MCF 10A (cell line): Measurements from ENCODE around the gene IGFBP2. TPM values are rescaled to one million over a fixed set of nuclear protein-coding genes. Genes with fewer than 3 reads are reported as not detected.

ENCODE experiments used
- BruUV-seq: library from RNA; stranded (reverse); fragments of 400-500 nt; replicated peaks from 2 replicates; lab custom pipeline; 2021; lab: Mats Ljungman, UMichigan
- CTCF ChIA-PET: fragments of 300-600 bp; sonication (Branson Sonifier 250); formaldehyde crosslinking; extraction: SDS; loops from one replicate; lab custom pipeline; 2021; ENCODE audit warnings: antibody characterized with exemption, inconsistent platforms; lab: Yijun Ruan, JAX
- POLR2A ChIA-PET: fragments of 300-600, 350-650 bp; sonication (Branson Sonifier 250); formaldehyde crosslinking; extraction: SDS; loops from one replicate; lab custom pipeline; 2020; ENCODE audit warnings: antibody characterized with exemption, inconsistent platforms; lab: Yijun Ruan, JAX
- DNase-seq: peaks from one replicate; pipeline ENCODE4 v3.0.0-alpha.2; 2018; ENCODE audit not compliant: unreplicated experiment
- H3K27ac Mint-ChIP-seq: one replicate; pipeline ENCODE4 v1.8.0; 2022; ENCODE audit warnings: mild to moderate bottlenecking, low read depth, mixed read lengths; ENCODE audit not compliant: unreplicated experiment
- H3K27me3 Mint-ChIP-seq: one replicate; pipeline ENCODE4 v1.8.0; 2022; ENCODE audit warnings: mixed read lengths; ENCODE audit not compliant: insufficient read depth, unreplicated experiment
- H3K36me3 Mint-ChIP-seq: one replicate; pipeline ENCODE4 v1.8.0; 2022; ENCODE audit warnings: mild to moderate bottlenecking, moderate library complexity, mixed read lengths; ENCODE audit not compliant: insufficient read depth, unreplicated experiment
- H3K4me1 Mint-ChIP-seq: one replicate; pipeline ENCODE4 v1.8.0; 2022; ENCODE audit warnings: mixed read lengths; ENCODE audit not compliant: insufficient read depth, unreplicated experiment
- H3K4me3 Mint-ChIP-seq: one replicate; pipeline ENCODE4 v1.8.0; 2022; ENCODE audit warnings: mild to moderate bottlenecking, moderate library complexity, mixed read lengths; ENCODE audit not compliant: unreplicated experiment
- H3K9me3 Mint-ChIP-seq: one replicate; pipeline ENCODE4 v1.8.0; 2022; ENCODE audit warnings: mixed read lengths; ENCODE audit not compliant: unreplicated experiment
- CTCF ChIP-seq: fragments of 200-600 bp; IDR thresholded peaks from one replicate; pipeline ENCODE4 v1.8.0; 2022; ENCODE audit warnings: antibody characterized with exemption, mild to moderate bottlenecking; ENCODE audit not compliant: unreplicated experiment
- intact Hi-C: fragments of 100-400 bp; cut with micrococcal nuclease; formaldehyde crosslinking; loops from 2 replicates; pipeline ENCODE4 v1.14.1; 2022
- total RNA-seq: library from RNA; stranded (reverse); gene quantifications from 2 replicates; pipeline ENCODE4 v1.2.3, GENCODE V29; 2022

Gene IGFBP2
- total RNA-seq, 1 experiment from 2014 or later, result 32.0 TPM

- ChIA-PET POLR2A (interaction anchor here (0.6 kb wide), 1 partner anchor 224 kb away, joined by 3 read pairs; no protein-coding TSS in a partner anchor), CTCF (interaction anchor here (1.0 kb wide), 1 partner anchor 458 kb away, joined by 3 read pairs; no protein-coding TSS in a partner anchor)
- no peaks in the 10 kb centered on the region for H3K9me3 Mint-ChIP-seq
- BruUV-seq, result no TSS peak
- peaks cover 22% of the 10 kb centered on the region for H3K4me1 Mint-ChIP-seq
- no peak overlapping the region for H3K4me3 Mint-ChIP-seq
- H3K27ac Mint-ChIP-seq, result no peak overlapping the region
- intact Hi-C loops, result no loop called here
- DNase-seq, result no peak
- TF ChIP-seq CTCF, result no peak
- H3K36me3 Mint-ChIP-seq, result no peaks in the 10 kb centered on the region
- H3K27me3 Mint-ChIP-seq, result no peaks in the 10 kb centered on the region
Observed at GRCh38 chr2:216689397-216689796, 56.2 kb downstream of the IGFBP2 start.

GRCh38 chr2:216690456-216690852 lies 57.2 kb downstream of the IGFBP2 start:
- no TSS peak for BruUV-seq
- Mint-ChIP-seq H3K4me3 (no peak overlapping the region), H3K36me3 (no peaks in the 10 kb centered on the region), H3K27me3 (no peaks in the 10 kb centered on the region), H3K27ac (no peak overlapping the region), H3K4me1 (peaks cover 18% of the 10 kb centered on the region), H3K9me3 (no peaks in the 10 kb centered on the region)
- intact Hi-C loops, result no loop called here
- ChIA-PET CTCF (interaction anchor here (0.8 kb wide), 2 partner anchors 12 to 174 kb away, joined by 3 read pairs; no protein-coding TSS in a partner anchor), POLR2A (interaction anchor here (1.1 kb wide), 1 partner anchor 8 kb away, joined by 3 read pairs; no protein-coding TSS in a partner anchor)
- TF ChIP-seq CTCF, result no peak
- DNase-seq, result no peak

- CTCF ChIA-PET, result interaction anchor here (0.5 to 0.8 kb wide), 3 partner anchors 12 to 502 kb away, joined by 3 read pairs; no protein-coding TSS in a partner anchor
- peak; percentile 54 for DNase-seq
- no TSS peak for BruUV-seq
- no peaks in the 10 kb centered on the region for H3K27me3 Mint-ChIP-seq
- H3K36me3 Mint-ChIP-seq, result no peaks in the 10 kb centered on the region
- H3K27ac Mint-ChIP-seq, result peak overlapping the region; percentile 43
- intact Hi-C loops, result no loop called here
- H3K4me1 Mint-ChIP-seq, result peaks cover 25% of the 10 kb centered on the region
- POLR2A ChIA-PET, result interaction anchor here (1.1 kb wide), 1 partner anchor 9 kb away, joined by 3 read pairs; no protein-coding TSS in a partner anchor
- no peaks in the 10 kb centered on the region for H3K9me3 Mint-ChIP-seq
- no peak for TF ChIP-seq CTCF
- H3K4me3 Mint-ChIP-seq, result peak overlapping the region; percentile 72
Observed at GRCh38 chr2:216690853-216691741, 57.9 kb downstream of the IGFBP2 start.
